Rectal smooth muscle tissue (tissue), 1 donor: ENCODE data around the gene FCRL2.
"Not testable (repeated sequence)": the region's sequence is repeated elsewhere in the genome, so short reads cannot be mapped to it uniquely, and the experiment has no call there.

Source experiments
- H3K27ac ChIP-seq: one replicate; pipeline ENCODE4 v1.7.0; 2013; ENCODE audit warnings: low read depth, low read length, inconsistent platforms
- H3K27me3 ChIP-seq: one replicate; pipeline ENCODE4 v1.7.0; 2013; ENCODE audit warnings: low read length; ENCODE audit not compliant: control insufficient read depth, insufficient read depth
- H3K36me3 ChIP-seq: one replicate; pipeline ENCODE4 v1.7.0; 2013; ENCODE audit warnings: low read length; ENCODE audit not compliant: control insufficient read depth, insufficient read depth
- H3K4me1 ChIP-seq: one replicate; pipeline ENCODE4 v1.7.0; 2013; ENCODE audit warnings: low read length; ENCODE audit not compliant: control insufficient read depth, insufficient read depth
- H3K4me3 ChIP-seq: one replicate; pipeline ENCODE4 v1.7.0; 2013; ENCODE audit warnings: low read length
- H3K9ac ChIP-seq: one replicate; pipeline ENCODE4 v1.7.0; 2013; ENCODE audit warnings: low read length

Gene FCRL2

DNA sequence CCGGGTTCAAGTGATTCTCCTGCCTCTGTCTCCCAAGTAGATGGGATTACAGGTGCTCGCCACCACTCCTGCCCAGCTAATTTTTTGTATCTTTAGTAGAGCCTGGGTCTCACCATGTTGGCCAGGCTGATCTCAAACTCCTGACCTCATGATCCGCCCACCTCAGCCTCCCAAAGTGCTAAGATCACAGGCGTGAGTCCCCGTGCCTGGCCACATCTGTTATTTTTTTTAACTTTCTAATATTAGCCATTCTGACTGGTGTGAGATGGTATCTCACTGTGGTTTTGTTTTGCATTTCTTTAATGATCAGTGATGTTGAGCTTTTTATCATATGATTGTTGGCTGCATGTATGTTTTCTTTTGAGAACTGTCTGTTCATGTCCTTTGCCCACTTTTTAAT lies 40.9 kb downstream of the FCRL2 start:
- H3K36me3 ChIP-seq, H3K27me3 ChIP-seq, H3K27ac ChIP-seq, H3K9ac ChIP-seq, H3K4me3 ChIP-seq, H3K4me1 ChIP-seq: not testable (repeated sequence)

DNA sequence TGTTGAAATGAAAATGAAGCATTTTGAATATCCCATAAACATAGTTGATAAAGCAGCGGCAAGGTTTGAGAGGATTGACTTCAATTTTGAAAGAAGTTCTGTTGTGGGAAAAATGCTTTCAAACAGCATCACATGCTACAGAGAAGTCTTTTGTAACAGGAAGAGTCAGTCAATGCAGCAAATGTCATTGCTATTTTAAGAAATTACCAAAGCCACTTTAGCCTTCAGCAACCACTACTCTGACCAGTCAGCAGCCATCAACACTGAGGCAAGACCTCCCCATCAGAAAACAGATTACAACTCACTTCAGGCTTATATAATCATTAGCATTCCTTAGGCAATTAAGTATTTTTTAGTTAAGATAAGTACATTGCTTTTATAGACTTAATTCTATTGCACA lies 42.6 kb downstream of the FCRL2 start:
- Histone ChIP-seq H3K27ac (no peak overlapping the region), H3K27me3 (no peaks in the 10 kb centered on the region), H3K9ac (no peak overlapping the region), H3K36me3 (no peaks in the 10 kb centered on the region), H3K4me3 (no peak overlapping the region), H3K4me1 (no peaks in the 10 kb centered on the region)

DNA sequence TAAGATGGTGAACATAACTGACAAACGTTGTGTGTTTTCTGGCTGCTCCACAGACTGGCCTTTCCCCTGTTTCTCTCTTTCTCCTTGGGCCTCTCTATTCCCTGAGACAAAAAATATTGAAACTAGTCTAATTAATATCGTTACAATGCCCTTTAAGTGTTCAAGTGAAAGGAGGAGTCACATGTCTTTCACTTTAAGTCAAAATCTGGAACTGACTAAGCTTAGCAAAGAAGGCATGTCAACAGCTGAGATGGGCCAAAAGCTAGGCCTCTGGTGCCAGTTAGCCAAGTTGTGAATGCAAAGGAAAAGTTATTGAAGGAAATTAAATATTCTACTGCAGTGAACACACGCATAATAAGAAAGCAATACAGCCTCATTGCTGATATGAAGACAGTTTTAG lies 44.2 kb downstream of the FCRL2 start:
- Histone ChIP-seq H3K27me3 (no peaks in the 10 kb centered on the region), H3K4me1 (no peaks in the 10 kb centered on the region), H3K9ac (no peak overlapping the region), H3K36me3 (no peaks in the 10 kb centered on the region), H3K27ac (no peak overlapping the region), H3K4me3 (no peak overlapping the region)

DNA sequence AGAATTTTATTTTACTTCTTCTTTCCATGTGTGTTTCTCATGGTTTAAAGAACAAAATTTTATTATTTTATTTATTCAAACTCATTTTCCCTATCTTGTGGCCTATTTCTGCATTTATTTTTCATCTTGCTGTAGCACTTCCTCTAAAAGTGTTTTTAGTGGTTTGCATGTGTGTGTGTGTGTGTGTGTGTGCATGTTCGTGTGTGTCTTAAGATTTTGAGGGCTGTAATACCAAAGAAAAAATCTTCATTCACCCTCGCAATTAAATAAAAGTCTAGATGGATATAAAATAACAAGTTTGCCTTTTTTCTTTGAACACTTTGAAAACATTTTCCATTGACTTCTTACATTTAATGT lies 51.7 kb downstream of the FCRL2 start:
- Histone ChIP-seq H3K27me3 (no peaks in the 10 kb centered on the region), H3K4me3 (no peak overlapping the region), H3K4me1 (no peaks in the 10 kb centered on the region), H3K9ac (no peak overlapping the region), H3K27ac (no peak overlapping the region), H3K36me3 (no peaks in the 10 kb centered on the region)

DNA sequence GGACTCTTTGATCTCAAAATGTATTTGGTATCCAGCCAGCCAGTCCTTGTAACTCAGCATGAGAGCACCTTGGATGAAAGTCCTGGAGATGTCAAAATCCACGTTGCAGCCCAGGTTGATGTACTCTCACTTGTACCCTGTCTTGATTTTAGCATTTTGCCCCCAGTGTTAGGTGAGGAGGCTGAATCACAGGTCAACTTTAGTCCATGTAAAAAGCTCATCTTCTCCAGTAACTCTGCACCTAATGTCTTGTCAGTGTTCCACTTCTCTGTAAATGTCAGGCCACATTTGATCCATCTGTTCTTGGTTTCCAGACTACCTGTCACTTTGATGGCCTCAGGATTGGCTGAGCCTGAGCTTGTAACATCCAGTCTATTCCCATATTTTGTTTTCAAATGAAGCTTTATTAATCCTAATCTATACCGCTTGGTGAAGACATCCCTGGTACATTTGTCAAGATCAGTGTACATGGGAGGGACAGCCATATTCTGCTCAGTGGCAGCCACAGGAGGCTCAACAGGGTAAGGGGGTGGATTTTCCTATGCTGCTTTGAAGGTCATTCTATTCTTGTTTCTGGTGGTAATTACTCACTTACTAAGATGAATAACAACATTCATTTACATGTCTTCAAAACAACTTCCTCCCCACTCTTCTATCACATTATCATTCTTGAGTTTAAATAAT lies 52.3 kb downstream of the FCRL2 start:
- H3K4me3 ChIP-seq: no peak overlapping the region
- no peaks in the 10 kb centered on the region for H3K27me3 ChIP-seq
- no peak overlapping the region for H3K27ac ChIP-seq
- no peaks in the 10 kb centered on the region for H3K4me1 ChIP-seq
- no peak overlapping the region for H3K9ac ChIP-seq
- no peaks in the 10 kb centered on the region for H3K36me3 ChIP-seq

DNA sequence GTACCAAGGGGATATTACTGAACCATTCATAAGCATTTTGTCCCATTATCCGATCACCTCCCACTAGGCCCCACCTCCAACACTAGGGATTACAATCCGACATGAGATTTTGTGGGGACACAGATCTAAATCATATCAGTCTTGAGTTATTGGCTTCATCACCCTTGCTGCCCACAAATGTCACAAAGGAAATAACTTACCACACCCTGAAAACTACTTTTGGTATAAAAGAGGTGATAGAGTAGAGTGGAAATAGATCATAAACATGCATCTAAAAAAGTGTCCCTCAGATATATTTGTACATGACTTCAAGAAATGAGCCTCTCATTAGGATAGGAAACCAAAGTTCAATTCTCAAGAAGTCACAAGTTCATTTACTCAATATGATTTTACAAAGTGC lies 53.8 kb downstream of the FCRL2 start:
- Histone ChIP-seq H3K27me3 (no peaks in the 10 kb centered on the region), H3K4me1 (no peaks in the 10 kb centered on the region), H3K27ac (no peak overlapping the region)

DNA sequence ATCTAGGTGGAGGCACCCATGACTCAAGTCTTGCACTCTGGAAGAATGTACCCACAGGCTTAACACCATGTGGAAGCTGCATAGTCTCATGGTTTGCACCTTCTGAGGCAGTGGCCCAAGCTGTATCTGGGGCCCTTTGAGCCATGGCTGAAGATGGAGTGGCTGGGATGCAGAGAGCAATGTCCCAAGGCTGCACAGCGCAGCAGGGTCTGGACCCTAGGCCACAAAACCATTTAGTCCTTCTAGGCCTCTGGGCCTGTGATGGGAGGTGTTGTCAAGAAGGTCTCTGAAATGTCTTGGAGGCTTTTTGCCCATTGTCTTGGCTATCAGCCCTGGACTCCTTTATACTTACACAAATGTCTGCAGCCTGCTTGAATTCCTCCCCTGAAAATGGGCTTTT lies 54.9 kb downstream of the FCRL2 start:
- Histone ChIP-seq H3K4me1 (no peaks in the 10 kb centered on the region), H3K36me3 (no peaks in the 10 kb centered on the region), H3K4me3 (no peak overlapping the region), H3K9ac (no peak overlapping the region), H3K27me3 (no peaks in the 10 kb centered on the region), H3K27ac (no peak overlapping the region)

More for the DNA sequence above, 53.8 kb downstream of the FCRL2 start:
- Histone ChIP-seq H3K36me3 (no peaks in the 10 kb centered on the region), H3K9ac (no peak overlapping the region), H3K4me3 (no peak overlapping the region)

DNA sequence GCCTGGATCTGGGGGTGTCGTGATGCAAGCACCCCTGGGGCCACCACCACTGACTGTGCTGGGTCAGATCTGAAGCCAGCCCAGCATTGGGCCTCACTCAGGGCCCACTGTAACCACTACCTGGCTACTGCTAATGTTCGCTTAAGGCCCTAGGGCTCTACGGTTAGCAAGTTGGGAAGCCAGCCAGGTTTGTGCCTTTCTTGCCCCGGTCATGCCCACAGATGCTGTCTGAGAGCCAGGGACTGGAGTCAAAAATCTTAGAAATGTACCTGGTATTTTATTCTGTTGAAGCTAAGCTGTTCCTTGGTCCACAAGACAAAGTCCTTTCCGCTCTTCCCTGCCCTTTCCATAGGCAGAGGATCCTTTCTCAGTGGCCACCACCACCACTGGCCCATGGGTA lies 61.2 kb downstream of the FCRL2 start:
- Histone ChIP-seq H3K4me1 (no peaks in the 10 kb centered on the region), H3K9ac (no peak overlapping the region), H3K4me3 (no peak overlapping the region), H3K36me3 (no peaks in the 10 kb centered on the region), H3K27me3 (no peaks in the 10 kb centered on the region), H3K27ac (no peak overlapping the region)

DNA sequence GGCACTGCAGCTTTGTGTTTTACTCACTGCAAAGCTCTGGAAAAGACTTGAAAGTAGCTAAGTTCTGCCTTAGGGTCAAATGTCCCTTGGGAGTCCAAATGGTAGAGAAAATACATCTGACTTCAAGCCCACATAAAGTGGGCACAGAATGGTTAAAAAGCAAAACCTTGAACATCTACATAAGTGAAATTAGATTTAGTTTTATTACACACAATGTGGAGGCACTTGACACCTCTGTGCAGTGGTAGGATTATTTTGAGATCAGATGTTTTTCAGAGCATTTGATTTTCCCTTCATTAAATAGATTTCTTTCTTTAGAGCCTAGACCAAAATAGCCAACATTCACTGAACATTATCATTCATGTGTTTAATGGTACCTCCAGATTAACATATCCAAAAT lies 65.1 kb downstream of the FCRL2 start:
- H3K4me1 ChIP-seq: no peaks in the 10 kb centered on the region
- H3K27me3 ChIP-seq: no peaks in the 10 kb centered on the region
- no peak overlapping the region for H3K4me3 ChIP-seq
- no peaks in the 10 kb centered on the region for H3K36me3 ChIP-seq
- H3K9ac ChIP-seq: no peak overlapping the region
- no peak overlapping the region for H3K27ac ChIP-seq

DNA sequence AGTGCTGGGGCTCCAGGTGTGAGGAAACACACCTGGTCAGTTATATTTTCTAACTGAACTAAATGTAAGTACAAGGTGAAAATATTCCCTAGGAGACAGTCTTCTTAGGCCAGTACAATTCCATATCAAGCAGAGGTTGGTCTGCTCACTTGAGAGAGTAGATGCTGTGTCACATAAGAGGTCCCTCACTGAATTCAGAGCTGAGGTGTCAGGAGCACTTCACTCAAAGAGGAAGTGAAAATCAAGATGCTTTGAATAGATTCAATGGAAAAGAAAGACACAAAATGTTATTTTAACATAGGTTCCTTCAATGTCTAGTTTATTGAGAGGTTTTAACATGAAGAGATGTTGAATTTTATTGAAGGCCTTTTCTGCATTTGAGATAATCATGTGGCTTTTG lies 72.1 kb downstream of the FCRL2 start:
- H3K4me1 ChIP-seq: no peaks in the 10 kb centered on the region
- no peaks in the 10 kb centered on the region for H3K36me3 ChIP-seq
- H3K27ac ChIP-seq: no peak overlapping the region
- H3K27me3 ChIP-seq: no peaks in the 10 kb centered on the region
- no peak overlapping the region for H3K4me3 ChIP-seq
- H3K9ac ChIP-seq: no peak overlapping the region

DNA sequence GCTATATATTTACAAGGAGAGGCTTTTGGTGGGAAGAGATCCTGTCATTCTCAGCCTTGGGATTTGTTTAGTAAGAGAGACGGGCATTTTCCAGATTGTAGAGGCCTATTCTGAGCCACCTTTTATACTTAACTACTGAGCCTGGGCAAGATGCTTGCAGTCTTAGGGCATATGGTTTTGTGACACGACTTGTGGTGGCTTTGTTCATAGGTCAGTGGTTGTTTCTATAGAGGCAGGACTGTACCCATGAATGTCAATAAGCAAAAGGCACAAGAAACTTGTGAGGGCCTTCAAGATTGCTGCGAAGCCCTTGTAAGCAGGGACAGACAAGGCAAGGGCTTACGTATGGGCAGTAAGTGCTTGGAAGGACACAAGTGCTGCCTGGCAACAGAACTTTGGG lies 73.0 kb downstream of the FCRL2 start:
- no peak overlapping the region for H3K9ac ChIP-seq
- no peaks in the 10 kb centered on the region for H3K27me3 ChIP-seq
- H3K4me1 ChIP-seq: no peaks in the 10 kb centered on the region
- H3K27ac ChIP-seq: no peak overlapping the region
- no peak overlapping the region for H3K4me3 ChIP-seq
- no peaks in the 10 kb centered on the region for H3K36me3 ChIP-seq

DNA sequence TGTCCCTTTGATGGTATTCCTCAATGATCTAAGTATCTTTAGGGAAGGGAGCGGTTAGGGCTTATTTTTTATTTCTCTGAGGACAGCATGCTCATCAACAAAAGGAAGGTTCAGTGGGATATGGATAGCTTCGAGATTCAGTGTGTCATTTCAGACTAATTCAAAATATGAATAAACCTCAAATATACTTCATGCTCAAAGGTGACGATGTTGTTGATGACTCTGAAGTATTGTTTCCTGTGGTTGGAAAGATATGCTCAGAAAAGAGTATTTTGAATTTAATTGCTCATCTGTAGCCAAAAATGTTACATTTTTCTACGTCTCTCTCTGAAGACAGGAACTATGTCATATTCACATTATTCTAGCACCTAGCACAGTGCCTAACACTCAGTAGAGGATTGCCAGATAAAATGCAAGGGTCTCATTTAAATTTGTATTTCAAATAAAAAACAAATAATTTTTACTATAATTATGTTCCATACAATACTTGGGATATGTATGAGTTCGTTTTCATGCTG lies 74.6 kb downstream of the FCRL2 start:
- Histone ChIP-seq H3K27me3 (no peaks in the 10 kb centered on the region), H3K36me3 (no peaks in the 10 kb centered on the region), H3K4me3 (no peak overlapping the region), H3K4me1 (no peaks in the 10 kb centered on the region), H3K27ac (no peak overlapping the region), H3K9ac (no peak overlapping the region)

DNA sequence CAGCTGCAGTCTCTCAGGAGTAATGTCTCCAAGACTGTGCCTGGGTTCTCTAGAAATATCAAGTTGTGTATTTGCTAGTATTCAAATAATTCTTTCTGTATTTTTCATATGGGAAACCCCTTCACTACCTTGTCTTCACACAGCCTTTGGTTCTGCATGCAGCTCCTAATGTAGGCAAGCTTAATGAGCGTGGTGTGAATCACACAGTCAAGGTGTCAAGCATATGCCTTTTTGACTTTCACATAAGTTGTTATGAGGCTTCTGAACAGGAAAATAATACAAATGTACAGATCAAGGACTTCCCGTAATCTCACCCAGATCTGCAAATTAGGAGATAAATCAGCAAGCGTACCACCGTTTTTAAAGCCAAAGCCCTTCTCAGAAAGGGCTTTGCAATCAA lies 76.2 kb downstream of the FCRL2 start, which contains the start of gene FCRL3:
Gene FCRL3 (minus strand): TSS at position 38 of the 400 bp plus-strand sequence. CDS start 280 bp downstream, outside the sequence.
- Histone ChIP-seq H3K4me3 (no peak within 1 kb of the TSS), H3K27ac (no peak within 1 kb of the TSS), H3K27me3 (no peaks in the 10 kb centered on the region)

More for the DNA sequence above, 76.2 kb downstream of the FCRL2 start, which contains the start of gene FCRL3:
- Histone ChIP-seq H3K9ac (no peak within 1 kb of the TSS), H3K36me3 (no peaks in the 10 kb centered on the region), H3K4me1 (no peaks in the 10 kb centered on the region)
